GM12874 (cell line): ENCODE results near the gene ZNF697.
A peak's percentile ranks its signal among the peaks of the same experiment; 100 is the strongest.

Source experiments
- CTCF ChIP-seq: IDR thresholded peaks from 2 replicates; pipeline ENCODE4 v1.5.1; 2011; ENCODE audit warnings: low read depth, mild to moderate bottlenecking, control low read depth, low read length, moderate library complexity; ENCODE audit not compliant: insufficient read depth

Gene ZNF697

GRCh38 chr1:119682141-119682540 lies 34.1 kb upstream of the ZNF697 start:
- TF ChIP-seq CTCF, result no peak

GRCh38 chr1:119681560-119681959 lies 33.5 kb upstream of the ZNF697 start:
- no peak for TF ChIP-seq CTCF

GRCh38 chr1:119680723-119681122 lies 32.7 kb upstream of the ZNF697 start:
- TF ChIP-seq CTCF, result no peak

- TF ChIP-seq CTCF, result no peak
These were observed 32.1 kb upstream of the ZNF697 start for GRCh38 chr1:119680193-119680592.

- no peak for TF ChIP-seq CTCF
These were observed 31.2 kb upstream of the ZNF697 start for GRCh38 chr1:119679223-119679622.

GRCh38 chr1:119676571-119677206 lies 28.6 kb upstream of the ZNF697 start:
- no peak for TF ChIP-seq CTCF

GRCh38 chr1:119675349-119676345 lies 27.6 kb upstream of the ZNF697 start:
- TF ChIP-seq CTCF, result peak; percentile 48; the same call in 1 of the 2 replicates
